ENCODE results near the gene ARAP2. TPM values are rescaled to one million over a fixed set of nuclear protein-coding genes. Genes with fewer than 3 reads are reported as not detected.

The ARAP2 gene
- total and polyA plus RNA-seq, 2 experiments from 2014 or later: 0.92 to 4.8 TPM

- no peaks in the 10 kb centered on the region for H3K27me3 Mint-ChIP-seq (ENCODE audit: insufficient read depth, low read depth, poor library complexity)
- H3K36me3 Mint-ChIP-seq (ENCODE audit: low read depth): no peaks in the 10 kb centered on the region
- no peak overlapping the region for H3K27ac ChIP-seq (ENCODE audit: low read depth)
- no peaks in the 10 kb centered on the region for H3K9me3 Mint-ChIP-seq
- TF ChIP-seq ZNF114 (CRISPR knock-in tag; IDR thresholded peaks at IDR 0.05): no peak
- TF ChIP-seq ZNF462 (CRISPR knock-in tag; IDR thresholded peaks at IDR 0.05): no peak
- TF ChIP-seq STAT1 (IDR thresholded peaks at IDR 0.05; ENCODE audit: unreplicated experiment): no peak
- TF ChIP-seq ETS1 (IDR thresholded peaks at IDR 0.05): no peak
- no peak for TF ChIP-seq REST (IDR thresholded peaks at IDR 0.05; ENCODE audit: unreplicated experiment)
- no peak for TF ChIP-seq NANOG (IDR thresholded peaks at IDR 0.05; ENCODE audit: borderline replicate concordance)
- TF ChIP-seq POLR2AphosphoS5 (IDR thresholded peaks at IDR 0.05; ENCODE audit: low read depth): no peak
- TF ChIP-seq EZH2phosphoT487 (IDR thresholded peaks at IDR 0.05; ENCODE audit: unreplicated experiment): no peak
- TF ChIP-seq JUNB (IDR thresholded peaks at IDR 0.05; ENCODE audit: unreplicated experiment): no peak
- TF ChIP-seq CTCF (conservative IDR thresholded peaks at IDR 0.05; ENCODE audit: low read depth in 2 of 2): no peak
- TF ChIP-seq CREB1 (CRISPR knock-in tag; IDR thresholded peaks at IDR 0.05; ENCODE audit: low read depth): no peak
- TF ChIP-seq EZH2 (IDR thresholded peaks at IDR 0.05; ENCODE audit: low read depth, unreplicated experiment): no peak
- TF ChIP-seq ZNF331 (CRISPR knock-in tag; IDR thresholded peaks at IDR 0.05; ENCODE audit: low read depth): no peak
- no peaks in the 10 kb centered on the region for H3K4me1 Mint-ChIP-seq
- no peaks in the 10 kb centered on the region for H4K20me1 ChIP-seq (replicated peaks; ENCODE audit: insufficient read depth)
- H3K4me1 ChIP-seq (ENCODE audit: insufficient read depth): no peaks in the 10 kb centered on the region; the same call in 1 of the 2 replicates
- ATAC-seq (no peak), DNase-seq (ENCODE audit: low spot score) (no peak)
- no peaks in the 10 kb centered on the region for H3F3A ChIP-seq (replicated peaks; ENCODE audit: low read depth)
- no peaks in the 10 kb centered on the region for H3K9me2 ChIP-seq (ENCODE audit: insufficient read depth)
- no peaks in the 10 kb centered on the region for H3K27me3 ChIP-seq (ENCODE audit: insufficient read depth)
- no peak overlapping the region for H3K4me3 ChIP-seq
- no peak overlapping the region for H2AFZ ChIP-seq
- H3K4me3 Mint-ChIP-seq: no peak overlapping the region
- H3K79me2 ChIP-seq (replicated peaks; ENCODE audit: insufficient read depth): no peaks in the 10 kb centered on the region
- H3K36me3 ChIP-seq (ENCODE audit: insufficient read depth): no peaks in the 10 kb centered on the region
- H3K27ac Mint-ChIP-seq: no peak overlapping the region
- no peak overlapping the region for H3K4me2 ChIP-seq
Measured at GRCh38 chr4:36138220-36138619, 106.1 kb downstream of the ARAP2 start.

Data from GM23338 (cell line).